ENCODE measurements around the gene RANGAP1.
A peak's percentile ranks its signal among the peaks of the same experiment; 100 is the strongest.

RANGAP1 gene

GRCh38 chr22:41215409-41215808 lies 70.6 kb downstream of the RANGAP1 start:
- DNase-seq (ENCODE audit: low read depth) = no peak
- no peak overlapping the region for H3K4me3 ChIP-seq (ENCODE audit: low read depth, low read length)
- TF ChIP-seq CTCF (conservative IDR thresholded peaks at IDR 0.05; ENCODE audit: low read depth, low read length) = no peak

DNA sequence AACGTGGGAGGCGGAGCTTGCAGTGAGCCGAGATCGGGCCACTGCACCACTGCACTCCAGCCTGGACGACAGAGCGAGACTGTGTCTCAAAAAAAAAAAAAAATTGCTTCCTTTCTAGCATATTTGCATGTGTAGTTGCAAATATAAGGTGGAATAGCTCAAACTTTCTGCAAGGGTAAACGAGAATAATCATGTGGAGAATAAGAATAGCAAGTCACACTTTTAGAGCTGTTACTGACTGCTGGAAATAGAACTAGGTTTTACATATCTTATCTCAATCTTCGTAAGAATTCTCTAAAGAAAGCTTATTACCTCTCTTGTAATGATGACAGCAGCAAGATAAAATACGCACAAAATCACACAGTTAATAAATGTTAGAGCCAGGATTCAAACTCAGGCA lies 79.3 kb downstream of the RANGAP1 start:
- no peak for TF ChIP-seq CTCF (conservative IDR thresholded peaks at IDR 0.05; ENCODE audit: low read depth, low read length)
- H3K4me3 ChIP-seq (ENCODE audit: low read depth, low read length) = no peak overlapping the region
- no peak for DNase-seq (ENCODE audit: low read depth)

- peak; percentile 97 for DNase-seq (ENCODE audit: low read depth)
- peak within 1 kb of the TSS; percentile 93 for H3K4me3 ChIP-seq (ENCODE audit: low read depth, low read length)
- no peak for TF ChIP-seq CTCF (conservative IDR thresholded peaks at IDR 0.05; ENCODE audit: low read depth, low read length)
These were observed 80.7 kb downstream of the RANGAP1 start, which contains the start of gene L3MBTL2 for GRCh38 chr22:41204992-41205900. Gene L3MBTL2, plus strand, starts transcription at chr22:41205312. Its CDS starts 51 bp downstream, at chr22:41205363.

- H3K4me3 ChIP-seq (ENCODE audit: low read depth, low read length) = no peak overlapping the region
- TF ChIP-seq CTCF (conservative IDR thresholded peaks at IDR 0.05; ENCODE audit: low read depth, low read length) = no peak
- no peak for DNase-seq (ENCODE audit: low read depth)
These were observed 81.9 kb downstream of the RANGAP1 start for GRCh38 chr22:41204066-41204465.

- no peak overlapping the region for H3K4me3 ChIP-seq (ENCODE audit: low read depth, low read length)
- DNase-seq (ENCODE audit: low read depth) = no peak
- no peak for TF ChIP-seq CTCF (conservative IDR thresholded peaks at IDR 0.05; ENCODE audit: low read depth, low read length)
These were observed 82.9 kb downstream of the RANGAP1 start for GRCh38 chr22:41203118-41203517.

GRCh38 chr22:41201141-41201540 lies 84.8 kb downstream of the RANGAP1 start:
- DNase-seq (ENCODE audit: low read depth) = no peak
- no peak overlapping the region for H3K4me3 ChIP-seq (ENCODE audit: low read depth, low read length)
- no peak for TF ChIP-seq CTCF (conservative IDR thresholded peaks at IDR 0.05; ENCODE audit: low read depth, low read length)
